ENCODE results near the gene GPD1. TPM values are rescaled to one million over a fixed set of nuclear protein-coding genes. Genes with fewer than 3 reads are reported as not detected.

GPD1 gene
- total RNA-seq, 1 experiment from 2014 or later = 1.6 TPM

- Histone ChIP-seq H3K36me3 (ENCODE audit: control insufficient read depth in 1 of 2, insufficient read depth in 2 of 2, low read length in 2 of 2) (peaks cover 13 to 16% of the 10 kb centered on the region in 2 experiments; a peak in 3 of 4 replicates), H3K79me2 (ENCODE audit: insufficient read depth, low read length) (no peaks in the 10 kb centered on the region), H3K4me3 (replicated peaks in 1 of 2; ENCODE audit: low read depth in 1 of 2, low read length in 2 of 2) (no peak overlapping the region), H4K20me1 (ENCODE audit: insufficient read depth) (no peaks in the 10 kb centered on the region), H3K9me3 (ENCODE audit: control insufficient read depth in 1 of 2, insufficient read depth in 1 of 2, low read depth in 1 of 2, low read length in 2 of 2) (no peaks in the 10 kb centered on the region), H3K27me3 (ENCODE audit: insufficient read depth, low read length) (no peaks in the 10 kb centered on the region), H3K27ac (ENCODE audit: low read depth, low read length) (no peak overlapping the region), H3K4me2 (ENCODE audit: low read length) (peak overlapping the region; percentile 60), H2AFZ (ENCODE audit: low read depth, low read length, poor library complexity, severe bottlenecking) (no peak overlapping the region), H3K9me2 (ENCODE audit: insufficient read depth) (no peaks in the 10 kb centered on the region), H3K4me1 (ENCODE audit: control insufficient read depth in 1 of 2, insufficient read depth in 2 of 2, low read length in 2 of 2) (peaks cover 10 to 13% of the 10 kb centered on the region in 2 experiments), H3K9ac (ENCODE audit: low read length) (no peak overlapping the region)
- RAD21 ChIA-PET (ENCODE audit: low non-redundant PET in 1 of 2, low total read pairs in 2 of 2, uncharacterized antibody in 2 of 2, unreplicated experiment in 2 of 2) = no interaction called here
- CTCF ChIA-PET = interaction anchor here (0.9 to 1.8 kb wide), 6 partner anchors 8 to 73 kb away, joined by 3 to 8 read pairs (median 4); partner anchors contain the start of genes CERS5, COX14 and SMARCD1
- no TSS peak for BruUV-seq (replicated peaks)
- TF ChIP-seq RAD21 (IDR thresholded peaks at IDR 0.05; ENCODE audit: low read depth) (no peak), ZNF274 (IDR thresholded peaks at IDR 0.05; ENCODE audit: low read depth, low read length) (no peak), SRF (IDR thresholded peaks at IDR 0.05; ENCODE audit: low read depth) (no peak), POLR2A (IDR thresholded peaks at IDR 0.05; ENCODE audit: borderline replicate concordance, extremely low read depth, insufficient read depth, insufficient read length) (no peak), POLR2AphosphoS5 (IDR thresholded peaks at IDR 0.05; ENCODE audit: low read depth, low read length) (no peak), CTCF (IDR thresholded peaks at IDR 0.05 in 2 of 3, conservative IDR thresholded peaks at IDR 0.05 in 1 of 3; ENCODE audit: borderline replicate concordance in 1 of 3, insufficient read depth in 1 of 3, low read depth in 2 of 3, low read length in 2 of 3) (no peak), SIN3A (IDR thresholded peaks at IDR 0.05; ENCODE audit: low read depth) (no peak), EZH2 (IDR thresholded peaks at IDR 0.05) (no peak), ATF3 (IDR thresholded peaks at IDR 0.05) (no peak), ZFX (IDR thresholded peaks at IDR 0.05) (no peak), FOSL1 (IDR thresholded peaks at IDR 0.05; ENCODE audit: low read depth) (no peak), ZBTB33 (IDR thresholded peaks at IDR 0.05; ENCODE audit: extremely low read depth, insufficient replicate concordance, low read length) (no peak), JUND (IDR thresholded peaks at IDR 0.05) (no peak), CEBPB (IDR thresholded peaks at IDR 0.05; ENCODE audit: low read depth) (no peak)
- ATAC-seq (peak; percentile 11; the same call in 1 of the 2 replicates), DNase-seq (ENCODE audit: low read depth, low spot score) (no peak)
- POLR2A ChIA-PET = interaction anchor here (1.4 kb wide), 1 partner anchor 9 kb away, joined by 5 read pairs; the partner anchor contains the start of gene COX14
- intact Hi-C loops (cut with micrococcal nuclease) = no loop called here
Measured at GRCh38 chr12:50103351-50103750, 457 bp upstream of the GPD1 start.

Data from HCT116 (cell line).